NCI-H526 (cell line): ENCODE data around the gene ADAMTSL3.
A peak's percentile ranks its signal among the peaks of the same experiment; 100 is the strongest.
"Not testable (repeated sequence)": the region's sequence is repeated elsewhere in the genome, so short reads cannot be mapped to it uniquely, and the experiment has no call there.

ENCODE experiments used
- DNase-seq, 2 experiments: peaks; one replicate each; lab custom pipeline; 2025; lab: John Stamatoyannopoulos, UW

Gene ADAMTSL3

DNA sequence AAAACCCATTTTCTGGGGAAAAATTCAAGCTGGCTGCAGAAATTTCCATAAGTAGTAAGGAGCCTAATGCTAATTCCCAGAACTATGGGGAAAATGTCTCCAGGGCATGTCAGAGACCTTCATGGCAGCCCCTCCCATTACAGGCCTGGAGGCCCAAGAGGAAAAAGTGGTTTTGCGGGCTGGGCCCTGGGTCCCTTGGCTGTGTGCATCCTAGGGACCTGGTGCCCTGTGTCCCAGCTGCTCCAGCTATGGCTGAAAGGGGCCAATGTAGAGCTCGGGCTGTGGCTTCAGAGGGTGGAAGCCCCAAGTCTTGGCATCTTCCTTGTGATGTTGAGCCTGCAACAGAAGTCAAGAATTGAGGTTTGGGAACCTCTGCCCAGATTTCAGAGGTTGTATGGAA, 48.4 kb downstream of the ADAMTSL3 start:
- not testable (repeated sequence) for DNase-seq

DNA sequence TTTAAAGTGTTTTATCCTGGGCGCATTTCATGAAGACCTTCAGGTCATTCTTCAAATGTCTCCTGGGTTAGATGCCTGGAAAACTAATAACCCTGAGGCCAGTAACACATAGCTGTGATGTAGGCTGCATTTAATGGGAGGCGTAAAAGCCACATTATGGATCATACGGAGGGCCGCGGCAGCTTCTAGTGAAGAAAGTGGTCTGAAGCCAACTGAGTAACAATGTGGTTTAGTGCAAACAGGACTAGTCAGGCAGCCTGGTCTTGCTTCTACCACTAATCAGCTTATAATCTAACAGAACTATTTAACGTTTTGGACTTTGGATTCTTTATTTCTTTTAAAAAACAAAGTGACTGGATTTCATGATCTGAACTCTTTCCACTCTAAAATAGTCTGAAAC, 54.4 kb downstream of the ADAMTSL3 start:
- no peak for DNase-seq

GRCh38 chr15:83709241-83709640, 55.3 kb downstream of the ADAMTSL3 start:
- no peak for DNase-seq

- DNase-seq, result no peak
Observed at GRCh38 chr15:83709811-83710210, 55.9 kb downstream of the ADAMTSL3 start.

DNA sequence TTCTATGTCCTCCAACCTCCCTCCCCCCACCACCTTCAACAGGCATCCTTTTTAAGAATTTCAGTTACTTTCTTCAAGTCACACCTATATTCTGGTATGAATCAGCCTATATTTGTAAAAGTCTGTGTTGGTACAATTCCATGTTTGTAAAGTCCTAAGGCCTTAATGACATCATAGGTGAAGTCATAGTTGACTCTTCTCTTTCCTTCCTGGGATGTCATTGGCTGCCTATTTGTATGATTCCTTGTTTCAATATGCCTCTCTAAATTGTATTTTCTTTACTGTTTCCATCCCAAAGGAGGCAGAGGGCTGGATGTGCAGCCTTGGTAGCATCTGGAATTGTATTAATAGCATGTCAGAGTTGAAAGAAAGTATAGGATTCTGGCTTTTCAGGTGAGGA, 56.5 kb downstream of the ADAMTSL3 start:
- DNase-seq, result no peak

- DNase-seq, result no peak
Observed at GRCh38 chr15:83711236-83711635, 57.3 kb downstream of the ADAMTSL3 start.

DNA sequence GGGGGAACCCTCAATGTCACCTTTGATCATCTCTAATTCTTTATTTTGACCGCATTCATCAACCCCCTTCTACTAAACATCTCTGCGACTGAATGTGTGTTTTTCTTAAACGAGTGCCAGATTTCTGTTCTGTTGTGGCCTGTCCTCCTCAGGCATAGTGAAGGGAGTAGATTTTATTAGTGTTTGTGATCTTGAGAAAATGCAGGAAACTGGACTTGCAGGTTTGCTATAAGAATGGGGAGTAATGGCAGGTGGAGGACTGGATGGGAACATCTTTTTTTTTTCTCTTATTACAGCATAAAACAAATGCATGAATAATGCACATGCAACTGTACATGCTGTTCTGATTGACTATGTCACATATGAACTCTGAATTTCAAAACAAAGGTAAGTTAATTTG, 59.3 kb downstream of the ADAMTSL3 start:
- no peak for DNase-seq

GRCh38 chr15:83714939-83715628, 61.2 kb downstream of the ADAMTSL3 start:
- no peak for DNase-seq

GRCh38 chr15:83716605-83717004, 62.7 kb downstream of the ADAMTSL3 start:
- DNase-seq, result no peak

GRCh38 chr15:83717010-83717409, 63.1 kb downstream of the ADAMTSL3 start:
- no peak for DNase-seq

DNA sequence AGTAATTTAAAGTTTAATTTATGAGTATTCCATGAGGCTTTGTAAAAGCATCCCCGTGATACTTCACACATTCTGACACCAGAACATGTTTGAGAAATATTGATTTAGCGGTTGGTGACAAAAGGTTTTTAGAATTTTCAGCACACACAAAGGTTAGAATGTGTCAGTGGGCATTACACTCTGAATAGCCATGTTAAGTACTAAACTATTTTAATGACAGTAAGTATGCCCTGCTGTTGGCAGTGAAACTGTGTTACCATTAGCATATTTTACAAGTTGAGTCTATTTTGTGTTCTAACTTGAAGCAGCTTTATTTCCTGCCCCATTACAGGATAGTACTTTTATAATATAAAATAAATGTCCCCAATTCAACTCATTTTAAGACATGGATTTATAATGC, 66.5 kb downstream of the ADAMTSL3 start:
- no peak for DNase-seq

DNA sequence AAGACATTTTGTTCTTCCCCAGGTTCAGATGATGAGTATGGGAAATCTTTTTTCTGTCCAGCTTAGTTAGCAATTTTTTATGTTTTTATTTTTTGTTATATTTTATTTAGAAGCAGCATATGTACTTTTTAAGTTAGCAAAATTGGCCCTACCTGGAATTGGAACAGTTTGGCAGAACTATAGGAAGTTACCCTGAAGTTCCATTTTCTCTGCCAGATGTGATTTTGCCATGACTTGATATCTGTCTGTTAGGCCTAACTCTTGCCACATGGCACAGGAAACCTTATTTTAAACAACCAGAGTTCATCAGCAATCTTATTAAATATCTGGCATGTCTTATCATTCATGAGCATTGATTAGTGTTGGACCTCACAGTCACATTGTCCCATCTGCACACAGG, 67.1 kb downstream of the ADAMTSL3 start:
- no peak for DNase-seq

GRCh38 chr15:83721981-83722380, 68.1 kb downstream of the ADAMTSL3 start:
- no peak for DNase-seq

GRCh38 chr15:83723216-83723615, 69.3 kb downstream of the ADAMTSL3 start:
- DNase-seq, result no peak

DNA sequence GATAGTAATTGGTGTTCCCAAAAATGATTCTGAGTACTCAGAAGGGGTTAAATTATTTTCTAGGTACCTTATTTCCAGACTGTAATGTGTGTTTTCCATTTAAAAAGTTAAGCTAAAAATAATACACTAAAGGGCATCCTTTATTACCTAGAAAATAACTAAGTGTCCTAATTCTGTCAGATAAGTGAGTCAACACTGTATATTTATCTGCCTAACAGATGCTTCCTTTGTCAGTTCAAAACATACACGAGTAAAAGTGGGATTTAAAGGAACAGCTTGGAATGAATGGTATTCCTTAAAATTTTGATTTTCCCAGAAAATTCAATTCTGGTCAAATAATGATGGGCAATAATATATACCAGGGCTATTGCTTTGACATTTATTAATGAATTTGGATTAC, 78.3 kb downstream of the ADAMTSL3 start:
- DNase-seq, result no peak

GRCh38 chr15:83732770-83733169, 78.8 kb downstream of the ADAMTSL3 start:
- DNase-seq, result peak; percentile 84 to 86

DNA sequence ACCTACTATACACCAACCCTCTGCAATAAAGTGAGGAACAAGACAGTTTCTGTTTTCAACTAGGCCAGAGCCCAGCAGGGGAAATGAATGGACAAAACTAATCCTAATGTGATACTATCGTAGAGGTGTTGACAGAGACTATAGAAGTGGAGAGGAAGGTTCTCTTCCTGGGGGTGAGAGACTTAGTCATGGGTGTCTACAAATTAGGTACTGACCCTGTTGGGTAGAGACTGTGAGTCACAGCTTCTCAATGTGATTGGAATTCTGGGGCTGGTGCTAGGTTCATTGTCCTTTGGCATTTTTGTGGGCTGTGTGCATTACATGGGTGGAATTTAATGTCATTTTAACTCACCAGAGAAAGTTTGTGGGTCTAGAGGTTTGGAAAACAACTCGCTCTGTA, 79.3 kb downstream of the ADAMTSL3 start:
- no peak for DNase-seq

- DNase-seq, result no peak
Observed at GRCh38 chr15:83733691-83734090, 79.8 kb downstream of the ADAMTSL3 start.

DNA sequence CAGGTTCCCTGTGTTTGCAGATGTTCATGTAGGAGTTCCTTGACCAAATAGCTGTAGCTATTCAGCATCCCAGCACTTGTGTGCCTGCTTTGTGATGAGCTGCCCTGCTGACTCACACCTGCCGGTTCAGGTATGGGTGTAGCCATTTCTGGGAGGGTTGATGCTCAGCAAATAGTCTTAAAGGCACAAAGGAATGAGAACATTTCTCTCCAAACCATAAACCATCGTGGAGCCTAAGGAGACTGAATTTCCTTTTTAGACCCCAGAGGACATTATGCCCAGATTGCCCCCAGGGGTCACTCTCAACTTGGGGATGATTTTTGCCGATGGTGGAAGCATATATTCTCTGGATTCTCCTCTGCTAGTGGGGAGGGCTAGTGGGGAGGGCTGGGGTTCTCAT, 80.6 kb downstream of the ADAMTSL3 start:
- peak in 1 of 2 experiments; percentile 17 for DNase-seq

DNA sequence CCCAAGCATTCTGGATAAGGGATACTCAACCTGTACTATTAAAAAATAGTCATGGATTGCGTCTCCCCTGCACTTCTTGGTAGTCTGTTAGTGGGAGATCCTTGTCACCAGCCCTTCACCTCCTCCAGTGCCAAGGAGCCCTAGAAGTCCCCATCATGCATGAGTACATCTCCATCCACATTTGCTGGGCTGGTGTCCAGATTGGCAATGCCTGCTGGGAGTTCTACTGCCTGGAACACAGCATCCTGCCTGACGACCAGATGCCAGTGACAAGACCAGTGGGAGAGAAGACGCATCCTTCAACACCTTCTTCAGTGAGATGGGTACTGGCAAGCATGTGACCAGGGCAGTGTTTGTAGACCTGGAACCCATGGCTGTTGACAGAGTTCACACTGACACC, 85.7 kb downstream of the ADAMTSL3 start:
- no peak for DNase-seq

DNA sequence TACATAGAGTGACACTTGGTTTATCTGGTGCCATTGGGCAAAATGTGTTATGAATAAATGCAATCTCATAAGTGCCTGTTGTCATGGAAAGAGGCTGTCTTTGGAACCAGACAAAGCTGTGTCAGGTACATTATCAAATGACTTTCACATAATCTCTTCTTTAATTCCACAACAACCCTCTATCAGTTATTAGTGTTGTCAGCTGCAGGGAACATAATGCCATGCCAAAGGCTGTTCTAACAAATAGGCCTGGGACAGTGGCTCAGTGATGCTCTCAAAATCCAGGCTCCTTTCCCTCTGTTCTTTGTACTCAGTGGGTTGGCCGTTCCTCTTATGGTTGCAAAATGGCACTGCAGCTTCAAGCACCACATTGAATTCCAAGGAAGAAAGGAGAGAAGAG, 91.8 kb downstream of the ADAMTSL3 start:
- no peak for DNase-seq

DNA sequence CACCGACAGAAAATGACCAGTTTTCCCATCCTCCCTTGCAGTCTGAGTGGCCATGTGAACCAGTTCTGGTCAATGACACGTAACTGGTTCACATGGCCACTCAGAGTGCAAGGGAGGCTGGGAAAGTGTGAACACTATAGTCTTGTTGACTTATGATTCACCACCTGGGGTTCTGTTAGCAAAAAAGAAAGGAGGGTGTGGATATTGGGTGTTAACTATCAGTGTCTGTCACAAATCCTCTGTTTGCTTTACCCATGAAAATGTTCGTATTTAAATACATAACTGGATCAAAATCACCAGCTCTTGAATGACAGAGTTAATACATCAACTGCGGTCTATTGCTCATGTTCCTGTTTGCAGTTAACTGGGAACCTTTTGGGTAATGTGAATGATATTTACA, 92.3 kb downstream of the ADAMTSL3 start:
- no peak for DNase-seq

GRCh38 chr15:83747050-83747717, 93.3 kb downstream of the ADAMTSL3 start:
- peak in 1 of 2 experiments; percentile 35 for DNase-seq

- no peak for DNase-seq
Observed at GRCh38 chr15:83747718-83748110, 93.8 kb downstream of the ADAMTSL3 start.
